ENCODE data around the gene ACAT2. TPM values are rescaled to one million over a fixed set of nuclear protein-coding genes. Genes with fewer than 3 reads are reported as not detected.

Gene ACAT2
- total RNA-seq, 1 donor from 2014 or later: 92.5 TPM

GRCh38 chr6:159726255-159726917 lies 35.5 kb upstream of the ACAT2 start:
- Histone ChIP-seq H2AFZ (replicated peaks) (peak overlapping the region; percentile 70), H3K79me2 (ENCODE audit: low read depth) (peaks cover 94% of the 10 kb centered on the region), H3K27me3 (no peaks in the 10 kb centered on the region), H3K27ac (peak overlapping the region; percentile 99), H3K4me2 (peak overlapping the region; percentile 97), H3K9me3 (ENCODE audit: low read depth) (no peaks in the 10 kb centered on the region), H3K4me3 (peak overlapping the region; percentile 97), H3K9ac (peak overlapping the region; percentile 83), H3K36me3 (no peaks in the 10 kb centered on the region), H3F3A (ENCODE audit: low read depth) (peaks cover 30% of the 10 kb centered on the region), H4K20me1 (ENCODE audit: low read depth) (peaks cover 35% of the 10 kb centered on the region), H3K4me1 (peaks cover 26% of the 10 kb centered on the region)
- Mint-ChIP-seq H3K27me3 (ENCODE audit: insufficient read depth, low read depth) (peaks cover 3% of the 10 kb centered on the region), H3K9me3 (no peaks in the 10 kb centered on the region), H3K36me3 (peaks cover 22% of the 10 kb centered on the region), H3K4me1 (peaks cover 28% of the 10 kb centered on the region), H3K4me3 (peak overlapping the region; percentile 97), H3K27ac (peak overlapping the region; percentile 100)
- DNase-seq (ENCODE audit: low spot score): peak; percentile 86
- TF ChIP-seq EZH2 (IDR thresholded peaks at IDR 0.05) (no peak), CTCF (IDR thresholded peaks at IDR 0.05) (no peak), EZH2phosphoT487 (IDR thresholded peaks at IDR 0.05) (peak; percentile 25)

GRCh38 chr6:159726918-159727716 lies 34.7 kb upstream of the ACAT2 start, which contains the start of gene WTAP:
TSS of gene WTAP (plus strand) at chr6:159727506. CDS start at chr6:159736266, 8,760 bp downstream.
- H3K27me3 Mint-ChIP-seq (ENCODE audit: insufficient read depth, low read depth): peaks cover 3% of the 10 kb centered on the region

More at GRCh38 chr6:159726918-159727716, 34.7 kb upstream of the ACAT2 start, which contains the start of gene WTAP:
- Mint-ChIP-seq H3K36me3 (peaks cover 24% of the 10 kb centered on the region), H3K9me3 (no peaks in the 10 kb centered on the region), H3K27ac (peak within 1 kb of the TSS; percentile 100), H3K4me3 (peak within 1 kb of the TSS; percentile 97), H3K4me1 (peaks cover 28% of the 10 kb centered on the region)
- Histone ChIP-seq H2AFZ (replicated peaks) (peak within 1 kb of the TSS; percentile 70), H3K9me3 (ENCODE audit: low read depth) (no peaks in the 10 kb centered on the region), H3K9ac (peak within 1 kb of the TSS; percentile 99), H3K36me3 (no peaks in the 10 kb centered on the region), H3K27me3 (no peaks in the 10 kb centered on the region), H3K79me2 (ENCODE audit: low read depth) (peaks cover 94% of the 10 kb centered on the region), H3K4me1 (peaks cover 26% of the 10 kb centered on the region), H4K20me1 (ENCODE audit: low read depth) (peaks cover 43% of the 10 kb centered on the region), H3K4me3 (peak within 1 kb of the TSS; percentile 97), H3F3A (ENCODE audit: low read depth) (peaks cover 30% of the 10 kb centered on the region), H3K27ac (peak within 1 kb of the TSS; percentile 99), H3K4me2 (peak within 1 kb of the TSS; percentile 97)
- peak; percentile 95 for DNase-seq (ENCODE audit: low spot score)
- TF ChIP-seq EZH2 (IDR thresholded peaks at IDR 0.05): no peak
- no peak for TF ChIP-seq EZH2phosphoT487 (IDR thresholded peaks at IDR 0.05)
- TF ChIP-seq CTCF (IDR thresholded peaks at IDR 0.05): no peak
